ENCODE results near the gene DNAJC24.

DNAJC24 gene

GRCh38 chr11:31417357-31417756 lies 47.7 kb downstream of the DNAJC24 start:
- DNase-seq: no peak

GRCh38 chr11:31417816-31418215 lies 48.2 kb downstream of the DNAJC24 start:
- DNase-seq: no peak

- no peak for DNase-seq
Measured at GRCh38 chr11:31419138-31419537, 49.5 kb downstream of the DNAJC24 start.

GRCh38 chr11:31419669-31420068 lies 50.0 kb downstream of the DNAJC24 start:
- DNase-seq: no peak

GRCh38 chr11:31421820-31422219 lies 52.2 kb downstream of the DNAJC24 start:
- no peak for DNase-seq

GRCh38 chr11:31422703-31423102 lies 53.0 kb downstream of the DNAJC24 start:
- no peak for DNase-seq

- DNase-seq: no peak
Measured at GRCh38 chr11:31424652-31425051, 55.0 kb downstream of the DNAJC24 start.

- no peak for DNase-seq
Measured at GRCh38 chr11:31433851-31434250, 64.2 kb downstream of the DNAJC24 start.

- DNase-seq: no peak
Measured at GRCh38 chr11:31437742-31438435, 68.2 kb downstream of the DNAJC24 start.

- DNase-seq: no peak
Measured at GRCh38 chr11:31441296-31441695, 71.6 kb downstream of the DNAJC24 start.

GRCh38 chr11:31442086-31442485 lies 72.4 kb downstream of the DNAJC24 start:
- DNase-seq: no peak

GRCh38 chr11:31443802-31444201 lies 74.1 kb downstream of the DNAJC24 start:
- no peak for DNase-seq

- DNase-seq: no peak
Measured at GRCh38 chr11:31445621-31446020, 76.0 kb downstream of the DNAJC24 start.

- DNase-seq: no peak
Measured at GRCh38 chr11:31449040-31449439, 79.4 kb downstream of the DNAJC24 start.

- DNase-seq: no peak
Measured at GRCh38 chr11:31450841-31451240, 81.2 kb downstream of the DNAJC24 start.

GRCh38 chr11:31455177-31455576 lies 85.5 kb downstream of the DNAJC24 start:
- DNase-seq: no peak

- DNase-seq: no peak
Measured at GRCh38 chr11:31464436-31464835, 94.8 kb downstream of the DNAJC24 start.

GRCh38 chr11:31474083-31474482 lies 104.4 kb downstream of the DNAJC24 start:
- no peak for DNase-seq

- DNase-seq: no peak
Measured at GRCh38 chr11:31477528-31478222, 108.0 kb downstream of the DNAJC24 start.

GRCh38 chr11:31478223-31478590 lies 108.5 kb downstream of the DNAJC24 start:
- DNase-seq: no peak

GRCh38 chr11:31479066-31479465 lies 109.4 kb downstream of the DNAJC24 start:
- no peak for DNase-seq

- no peak for DNase-seq
Measured at GRCh38 chr11:31480930-31481329, 111.3 kb downstream of the DNAJC24 start.

All from CD4-positive, alpha-beta T cell treated with Interferon gamma for 1 hour (primary cell).